Embryonic facial prominence (tissue), 1 donor: ENCODE results near the gene SOX9.

ENCODE experiments used
- DNase-seq: peaks from one replicate; pipeline ENCODE4 v3.0.0-alpha.2; 2016; ENCODE audit errors: extremely low spot score

SOX9 gene

DNA sequence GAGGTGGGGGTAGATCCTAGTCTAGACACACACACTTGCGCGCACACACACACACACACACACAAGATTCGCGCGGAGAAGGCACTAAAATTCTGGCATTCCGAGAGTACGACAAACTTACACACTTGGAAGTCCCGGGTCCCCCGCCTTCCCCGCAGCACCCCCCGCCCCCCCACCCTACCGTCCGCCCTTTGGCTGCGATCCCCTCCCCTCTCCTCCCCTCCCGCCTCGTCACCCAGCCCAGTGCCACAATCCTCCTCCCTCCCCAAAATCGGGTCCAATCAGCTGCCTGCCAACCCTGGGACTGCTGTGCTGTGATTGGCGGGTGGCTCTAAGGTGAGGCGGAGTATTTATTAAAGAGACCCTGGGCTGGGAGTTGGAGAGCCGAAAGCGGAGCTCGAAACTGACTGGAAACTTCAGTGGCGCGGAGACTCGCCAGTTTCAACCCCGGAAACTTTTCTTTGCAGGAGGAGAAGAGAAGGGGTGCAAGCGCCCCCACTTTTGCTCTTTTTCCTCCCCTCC is at the start of gene SOX9:
TSS of gene SOX9 (plus strand) at position 379 of the 522 bp plus-strand sequence. CDS start 372 bp downstream, outside the sequence.
- DNase-seq = peak; percentile 94

DNA sequence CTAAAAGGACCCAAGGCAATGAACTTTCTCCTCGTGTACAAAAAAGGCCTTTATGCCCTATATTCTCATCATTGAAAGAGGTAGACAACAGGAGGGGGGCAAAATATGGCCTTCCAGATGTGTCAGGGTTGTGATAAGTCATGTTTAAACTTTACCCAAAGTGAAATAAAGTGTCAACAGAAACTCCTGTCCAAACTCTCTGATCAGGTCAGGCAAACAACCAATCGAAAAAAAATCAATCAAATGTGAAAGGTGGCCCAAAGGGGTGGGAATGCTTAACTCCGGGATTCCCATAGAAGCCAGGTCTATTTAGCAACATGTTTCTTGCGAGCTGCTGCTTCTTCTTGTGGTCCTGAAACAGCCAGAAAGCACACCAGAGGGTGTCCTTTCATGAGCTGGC is 49.5 kb upstream of the SOX9 start:
- no peak for DNase-seq

DNA sequence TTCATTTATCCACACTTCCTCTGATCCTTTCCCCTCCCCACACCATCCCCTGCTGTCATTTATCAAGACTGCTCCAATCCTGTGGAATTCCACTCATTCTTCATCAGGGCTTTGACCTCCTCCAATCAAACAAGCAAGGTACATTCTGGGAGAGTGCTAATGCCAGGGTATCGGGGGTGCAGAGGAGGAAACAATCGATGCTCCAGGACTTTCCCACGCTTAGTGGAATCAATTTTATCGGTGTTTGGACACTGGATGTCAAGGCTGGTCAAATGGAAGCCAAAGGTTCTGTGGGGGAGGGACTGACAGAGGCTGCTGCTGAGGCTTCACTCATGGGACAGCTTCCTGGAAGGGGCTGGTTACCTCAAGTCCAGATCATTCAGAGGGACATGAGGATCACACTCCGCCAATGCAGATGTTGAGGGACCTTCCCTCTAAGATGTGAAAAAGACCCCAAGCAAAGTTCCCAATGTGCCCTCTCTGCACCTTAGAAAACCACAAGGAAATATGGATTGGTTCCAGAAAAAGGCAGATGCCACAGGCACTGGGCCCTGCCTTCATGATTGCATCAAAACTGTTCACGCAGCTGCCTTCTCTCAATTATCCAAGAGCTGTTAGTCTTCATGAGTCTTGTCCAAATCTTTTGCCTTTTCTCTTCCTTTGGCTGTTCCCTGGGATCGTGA is 44.7 kb upstream of the SOX9 start:
- DNase-seq = no peak

DNA sequence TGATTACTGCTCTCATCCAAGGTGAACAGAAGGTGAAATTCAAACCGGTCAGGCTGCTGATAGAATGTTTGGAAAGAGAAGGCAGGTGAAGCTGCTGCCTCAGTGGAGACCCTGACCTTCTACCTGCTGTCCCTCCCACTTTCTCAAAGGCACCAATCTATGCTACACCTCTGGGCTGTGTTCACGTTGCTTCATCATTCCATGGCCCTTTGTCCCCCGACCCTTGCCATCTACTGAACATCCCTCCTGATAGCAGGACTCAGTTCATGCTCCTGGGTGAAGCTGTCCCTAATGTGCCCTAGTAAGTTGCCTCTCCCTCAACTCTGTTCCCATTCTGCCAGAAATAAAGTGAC is 44.2 kb upstream of the SOX9 start:
- no peak for DNase-seq

DNA sequence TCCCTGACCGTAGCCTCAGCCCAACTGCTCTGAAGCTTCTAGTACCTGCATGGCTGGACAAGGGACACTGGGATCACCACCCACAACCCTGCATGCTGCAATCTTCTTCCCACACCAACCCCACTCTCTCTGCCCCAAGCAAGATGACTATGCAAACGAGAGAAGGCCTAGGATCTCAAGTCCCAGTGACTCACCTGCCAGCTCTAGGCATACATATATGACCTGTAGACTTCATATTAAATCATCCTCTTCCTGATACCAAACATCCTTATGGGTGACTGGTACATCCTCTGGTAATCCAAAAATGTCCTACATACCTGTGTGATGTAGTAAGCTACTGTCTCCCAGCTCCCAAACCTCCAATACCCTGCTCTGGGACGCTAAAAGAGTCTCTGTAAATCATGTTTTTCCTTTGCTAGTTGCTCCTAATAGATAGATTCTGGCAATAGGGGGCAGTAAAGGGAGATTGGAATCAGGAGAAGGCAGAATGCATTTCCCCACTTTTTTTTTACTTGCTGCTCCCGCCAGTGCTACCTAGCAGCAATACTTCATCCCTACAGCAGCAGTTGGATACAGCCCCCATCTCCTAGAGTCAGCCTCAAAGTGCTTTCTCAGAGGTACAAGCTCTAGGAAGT is 43.4 kb upstream of the SOX9 start:
- no peak for DNase-seq

DNA sequence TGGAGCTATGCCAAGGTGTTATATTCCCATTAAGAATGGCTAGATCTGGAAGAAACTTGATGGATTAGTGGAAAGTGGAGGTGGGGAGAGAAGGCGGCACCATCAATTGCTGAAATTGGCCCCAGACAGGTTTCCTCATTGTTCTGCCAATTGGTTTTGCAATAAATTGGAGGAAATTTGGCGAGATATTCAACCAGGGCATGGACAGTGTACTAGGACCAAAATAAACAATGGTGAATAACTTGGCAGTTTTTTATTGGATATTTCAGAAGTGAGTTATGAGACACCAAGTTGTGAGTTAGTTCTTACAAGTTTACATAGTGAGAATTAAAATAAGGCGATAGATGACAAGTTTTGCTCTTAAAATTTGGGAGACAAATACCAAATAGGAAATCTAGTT is 41.1 kb upstream of the SOX9 start:
- no peak for DNase-seq

DNA sequence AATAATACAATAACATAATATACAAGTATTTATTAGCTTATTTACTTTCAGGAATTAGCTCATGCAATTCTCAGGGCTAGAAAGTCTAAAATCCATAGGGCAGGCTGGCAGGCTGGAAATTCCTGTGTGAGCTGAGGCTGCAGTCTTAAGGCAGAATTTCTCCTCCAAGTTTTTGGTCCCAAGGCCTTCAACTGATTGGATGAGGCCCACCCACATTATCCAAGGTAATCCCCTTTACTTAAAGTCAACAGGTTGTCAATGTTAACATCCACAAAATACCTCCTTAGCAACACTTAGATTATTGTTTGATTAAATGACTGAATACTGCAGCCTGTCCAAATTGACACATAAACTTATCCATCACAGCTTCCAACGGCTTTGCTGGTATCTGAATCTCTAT is 32.9 kb upstream of the SOX9 start:
- DNase-seq = no peak

DNA sequence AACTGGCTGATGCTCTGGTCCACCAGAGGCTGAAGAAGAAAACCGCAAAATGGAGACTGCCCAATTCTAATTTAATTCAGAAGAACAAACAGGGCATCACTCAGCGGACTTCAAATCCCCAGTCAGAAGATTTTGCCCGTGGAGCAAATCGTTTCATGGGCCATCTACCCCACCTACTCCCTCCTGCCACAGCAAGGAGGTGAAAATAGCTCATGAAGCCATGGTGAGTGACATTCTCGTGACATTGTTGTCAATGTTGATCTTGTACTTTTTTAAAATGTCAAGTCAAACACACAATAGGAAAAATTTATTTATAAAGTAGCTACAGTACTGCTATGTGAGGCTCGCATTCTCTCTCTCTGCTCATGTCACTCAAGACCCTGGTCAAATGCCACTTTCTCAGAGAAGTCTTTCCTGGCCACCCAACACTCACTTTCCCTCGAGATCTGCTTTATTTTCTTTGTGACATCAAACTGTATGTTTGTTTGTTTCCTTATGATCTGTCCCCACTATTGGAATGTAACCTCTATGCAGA is 31.3 kb upstream of the SOX9 start:
- DNase-seq = no peak

DNA sequence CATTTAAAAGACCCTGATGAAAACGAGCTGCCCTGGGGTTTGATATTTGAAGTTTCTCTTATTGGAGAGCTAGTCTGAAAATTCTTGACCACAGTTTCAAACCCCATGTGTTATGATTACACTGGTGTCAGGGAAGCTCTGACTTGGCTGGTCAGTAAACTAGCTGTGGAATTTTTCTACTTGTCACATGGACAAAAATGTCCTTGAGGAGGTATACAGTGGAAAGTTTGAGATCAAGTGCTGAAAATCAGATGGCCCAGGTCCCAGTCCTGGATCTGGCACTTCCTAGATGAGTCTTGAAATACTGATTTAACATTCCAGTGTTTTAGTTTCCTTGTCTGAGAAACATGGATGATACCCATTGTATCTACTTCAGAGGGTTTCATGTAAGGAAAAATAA is 30.7 kb upstream of the SOX9 start:
- DNase-seq = no peak

DNA sequence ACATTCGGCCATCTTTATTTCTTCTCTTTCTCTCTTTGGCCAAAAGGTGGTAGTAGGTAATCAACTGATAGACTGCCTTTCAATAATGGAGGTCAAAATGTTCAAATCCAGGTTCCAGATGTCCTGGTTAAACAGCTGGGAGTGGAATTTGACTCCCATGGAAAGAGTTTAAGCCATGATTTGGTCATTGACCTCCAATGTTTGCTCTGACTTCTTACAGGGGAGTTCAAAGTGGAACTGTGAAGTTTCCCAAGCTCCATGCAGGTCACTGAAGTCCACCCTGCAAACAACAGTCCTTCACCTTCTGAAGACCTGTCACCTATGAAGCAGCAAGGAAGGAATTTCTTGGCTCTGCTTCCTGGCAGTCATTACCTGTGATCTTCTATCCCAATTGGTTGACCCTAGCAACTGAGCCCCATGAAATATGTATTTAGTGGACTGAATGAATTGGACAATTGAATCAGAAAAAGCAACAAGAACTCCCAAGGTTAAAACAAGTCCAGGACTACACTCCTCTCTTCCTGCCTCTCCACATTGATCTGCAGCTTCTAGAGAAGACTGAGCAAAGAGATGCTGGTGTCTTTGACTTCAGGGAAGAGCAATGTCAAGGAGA is 28.0 kb upstream of the SOX9 start:
- DNase-seq = no peak

DNA sequence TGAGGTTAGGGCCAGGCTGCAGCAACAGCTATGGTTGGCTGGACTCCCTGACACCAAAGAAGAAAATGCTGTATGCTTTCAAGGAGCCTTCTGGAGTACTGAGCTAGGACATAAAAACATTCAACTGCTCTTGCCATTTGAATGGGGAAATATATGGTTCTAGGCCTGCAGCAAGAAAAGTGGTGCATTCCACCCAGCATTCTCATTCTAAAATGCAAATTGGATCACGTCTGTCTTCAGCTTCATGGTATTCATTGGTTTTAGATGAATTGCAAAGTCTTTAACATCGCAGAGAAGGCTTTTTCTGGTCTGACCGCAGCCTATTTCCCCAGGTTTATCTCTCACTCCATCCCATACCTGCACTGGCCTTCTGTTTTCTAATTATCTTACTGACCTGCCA is 27.1 kb upstream of the SOX9 start:
- no peak for DNase-seq

DNA sequence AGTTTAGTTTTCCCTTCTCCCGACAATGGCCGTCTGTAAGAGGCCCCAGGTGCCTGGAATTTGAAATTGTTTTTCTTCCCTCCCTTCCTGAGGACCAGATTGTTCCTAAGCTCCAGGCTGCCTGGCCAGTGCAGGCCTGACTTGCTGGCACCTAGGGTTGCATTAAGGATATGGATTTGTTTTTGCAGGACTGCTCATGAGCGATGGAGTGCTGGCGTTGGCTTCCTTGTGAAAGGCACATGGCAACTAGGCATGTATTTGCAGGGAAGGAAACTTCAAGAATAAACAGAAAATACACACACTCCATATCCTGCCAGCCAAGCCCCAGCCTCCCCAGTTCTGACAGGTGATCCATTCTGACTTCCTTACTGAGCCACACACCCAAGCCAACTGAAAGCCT is 25.5 kb upstream of the SOX9 start:
- DNase-seq = no peak

DNA sequence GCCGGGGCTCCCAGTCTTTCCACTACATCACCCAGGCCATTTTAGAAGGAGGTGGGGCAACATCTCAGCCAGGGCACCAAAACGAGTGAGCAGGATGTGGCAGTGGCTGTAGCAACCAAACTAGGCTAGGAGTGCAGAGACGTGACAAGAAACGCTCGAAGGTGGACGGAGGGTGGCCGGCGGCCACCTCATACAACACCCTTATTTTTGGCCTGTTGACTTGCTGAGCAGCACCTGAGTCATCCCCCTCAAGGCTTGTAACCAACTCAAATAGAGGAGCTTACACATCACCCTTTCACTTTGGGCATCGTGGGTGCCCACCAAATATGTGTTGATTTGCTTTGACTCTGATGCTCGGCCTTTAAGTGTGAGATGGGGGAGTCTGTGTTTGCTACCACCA is 23.7 kb upstream of the SOX9 start:
- DNase-seq = no peak

DNA sequence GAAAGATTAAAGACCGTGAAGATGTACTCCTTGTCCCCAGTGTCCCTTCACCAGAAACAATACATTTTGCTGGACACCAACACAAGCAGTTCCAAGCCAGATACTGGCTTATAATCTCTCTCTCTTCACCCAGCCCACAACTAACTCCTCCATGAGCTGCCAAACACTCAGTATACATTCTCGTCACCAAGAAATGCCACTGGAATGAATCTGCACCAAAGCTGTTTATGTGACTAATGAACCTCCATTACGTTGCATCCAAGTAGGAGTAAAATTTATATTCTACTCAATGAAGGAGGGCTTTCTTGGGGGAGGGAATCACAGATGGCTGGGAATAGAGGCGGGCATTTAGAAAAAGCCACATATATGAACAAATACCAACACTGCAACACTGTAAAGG is 20.9 kb upstream of the SOX9 start:
- DNase-seq = no peak

DNA sequence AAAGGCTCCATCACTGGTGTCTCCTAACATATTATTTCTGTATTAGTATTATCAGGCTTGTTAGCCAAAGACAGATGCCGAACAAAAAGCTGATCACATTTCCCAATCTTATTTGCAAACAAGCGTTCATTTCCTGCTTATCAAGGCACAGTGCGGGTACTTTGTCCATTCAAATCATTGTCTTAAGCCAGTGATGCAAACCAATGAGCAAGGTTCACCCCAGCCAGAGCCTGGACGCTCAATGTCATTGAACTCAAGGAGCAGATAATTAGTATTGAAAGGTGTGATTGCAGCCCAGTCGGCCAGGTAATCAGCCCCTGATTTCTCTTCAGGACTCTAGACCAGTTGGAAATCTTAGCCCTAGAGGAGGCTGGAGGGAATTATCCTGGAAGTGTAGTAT is 20.4 kb upstream of the SOX9 start:
- DNase-seq = no peak

DNA sequence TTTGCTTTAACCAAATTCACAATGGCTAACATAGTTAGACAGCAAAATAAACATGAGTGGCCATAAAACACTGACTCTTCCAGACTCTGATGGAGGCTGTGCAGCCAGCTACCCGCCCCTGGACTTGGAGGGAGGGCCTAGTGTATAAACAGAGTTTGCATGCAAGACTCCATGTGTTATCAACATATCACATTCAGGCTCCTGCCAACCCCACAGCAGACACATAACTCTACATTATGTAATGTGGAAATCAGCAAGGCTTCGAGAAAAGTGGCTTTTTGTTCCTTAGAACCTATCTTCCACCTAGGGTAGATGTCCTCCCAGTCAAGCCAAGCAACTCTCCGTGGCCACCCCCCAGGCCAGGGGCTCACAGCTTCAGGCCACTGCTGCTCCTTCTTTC is 19.3 kb upstream of the SOX9 start:
- no peak for DNase-seq

DNA sequence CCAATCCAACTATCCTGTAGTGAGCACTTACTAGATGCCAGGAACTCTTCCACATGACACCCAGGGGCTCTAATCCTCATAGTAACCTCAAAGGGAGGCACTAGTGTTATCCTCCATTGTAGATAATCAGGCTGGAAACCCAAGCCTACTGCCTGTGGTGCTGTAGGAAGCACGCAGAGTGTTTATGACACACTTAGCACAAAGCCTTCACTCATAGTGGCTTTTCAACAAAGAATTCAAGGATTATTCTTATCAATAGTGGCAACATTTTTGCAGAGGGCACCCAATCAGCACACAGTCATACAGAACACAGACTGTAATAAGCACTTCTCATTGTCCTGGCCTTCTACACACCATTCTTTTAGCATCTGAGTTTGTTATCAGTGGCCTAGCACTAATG is 18.5 kb upstream of the SOX9 start:
- no peak for DNase-seq

DNA sequence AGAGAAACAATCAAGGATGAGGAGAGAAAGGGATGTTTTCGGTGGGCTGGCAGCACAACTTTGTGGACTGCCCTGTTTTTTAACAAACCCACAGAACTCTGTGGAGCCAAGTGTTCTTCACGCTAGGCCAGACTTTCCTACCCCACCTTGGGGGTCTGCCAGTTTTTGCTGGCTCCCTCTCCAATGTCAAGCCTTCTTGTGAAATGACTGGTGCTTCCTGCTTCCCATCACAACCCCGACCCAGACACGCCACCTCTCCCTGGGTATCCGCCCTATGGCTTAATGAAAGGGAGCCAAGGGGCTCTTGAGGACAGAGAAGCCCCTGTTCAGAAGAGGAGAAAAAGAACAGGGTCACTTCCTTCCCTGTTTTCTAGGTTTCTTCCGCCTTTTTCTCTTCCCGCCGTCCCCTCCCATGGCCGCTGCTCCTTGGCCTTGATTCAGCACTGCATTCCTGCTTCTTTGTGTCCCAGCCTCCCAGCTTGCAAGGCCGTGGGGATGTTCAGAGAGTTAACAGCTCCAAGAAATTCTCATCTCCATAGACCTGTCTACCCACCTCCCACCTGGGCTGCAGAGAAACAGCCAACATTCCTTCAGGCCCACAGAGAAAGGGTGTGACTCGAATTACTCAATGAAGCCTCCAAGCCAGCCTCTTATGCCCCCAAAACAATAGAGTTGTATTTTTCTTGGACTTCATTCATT is 16.5 kb upstream of the SOX9 start:
- no peak for DNase-seq

DNA sequence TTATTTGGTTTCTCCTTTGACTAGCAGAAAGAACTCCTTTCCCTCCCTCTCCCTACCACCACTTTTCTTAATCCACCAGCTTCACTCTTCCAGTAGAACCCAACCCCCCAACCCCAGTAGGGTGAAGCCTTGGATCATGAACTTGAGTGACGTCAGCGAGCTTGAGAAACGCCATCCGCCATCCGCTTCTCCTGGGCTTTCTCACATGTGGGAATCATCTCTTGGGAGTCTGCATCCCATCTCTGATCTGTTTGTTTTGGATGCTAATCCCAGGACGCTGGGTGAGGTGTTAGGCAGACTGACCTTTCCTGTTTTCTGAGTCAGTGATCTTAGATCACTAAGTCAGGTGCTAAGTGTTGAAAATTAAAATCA is 16.0 kb upstream of the SOX9 start:
- DNase-seq = no peak

DNA sequence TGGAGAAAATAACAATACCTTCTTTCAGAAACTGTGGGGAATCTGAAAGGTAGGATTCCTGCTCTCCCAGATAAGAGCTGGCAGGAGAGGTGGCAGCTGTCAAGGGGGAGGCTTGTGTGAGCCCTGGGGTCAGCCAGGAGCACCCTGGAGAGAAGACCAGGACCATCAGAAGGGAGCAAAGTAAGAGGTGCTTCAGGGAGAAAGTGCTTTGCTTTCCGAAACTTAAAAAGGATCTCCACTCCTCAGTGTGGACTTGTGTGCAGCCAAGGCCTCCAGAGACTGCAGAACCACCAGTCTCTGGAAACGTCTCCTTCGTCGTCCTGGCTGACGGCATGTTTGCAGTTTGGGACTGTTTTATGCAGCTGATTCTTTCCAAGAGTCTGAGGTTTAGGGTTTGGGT is 13.7 kb upstream of the SOX9 start:
- DNase-seq = no peak

DNA sequence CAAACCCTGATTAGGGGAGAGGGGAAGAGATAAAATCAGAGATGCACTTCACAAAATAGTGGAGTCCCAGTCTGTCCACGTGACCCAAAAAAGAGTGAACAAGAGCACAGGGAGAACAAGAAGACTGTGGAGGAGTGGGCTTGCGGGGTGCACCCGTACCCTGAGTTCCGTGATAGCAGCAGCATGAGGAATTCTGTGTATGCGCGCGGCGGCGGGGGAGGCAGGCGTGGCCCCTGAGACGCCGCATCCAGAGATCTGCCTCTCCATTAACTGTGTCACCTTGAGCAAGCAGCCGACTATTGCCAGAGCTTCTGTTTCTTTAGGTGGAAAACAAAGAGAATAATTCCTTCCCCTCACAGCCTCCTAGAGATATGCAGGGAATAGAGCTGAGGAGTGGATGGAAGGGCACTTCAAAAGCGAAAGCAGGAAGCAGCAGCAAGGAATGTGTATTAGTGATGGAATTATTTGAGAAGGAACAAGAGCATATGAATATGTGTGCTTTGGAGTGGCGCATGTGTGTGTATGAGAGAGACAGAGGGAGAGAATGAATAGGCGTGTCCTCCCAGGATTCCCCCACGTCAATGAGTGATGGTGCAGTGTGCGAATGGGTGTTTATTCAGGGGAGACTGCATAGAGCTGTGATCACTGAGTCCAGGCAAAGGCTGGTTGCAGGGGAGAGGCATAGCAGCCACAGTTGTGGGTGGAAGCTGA is 10.4 kb upstream of the SOX9 start:
- DNase-seq = no peak

DNA sequence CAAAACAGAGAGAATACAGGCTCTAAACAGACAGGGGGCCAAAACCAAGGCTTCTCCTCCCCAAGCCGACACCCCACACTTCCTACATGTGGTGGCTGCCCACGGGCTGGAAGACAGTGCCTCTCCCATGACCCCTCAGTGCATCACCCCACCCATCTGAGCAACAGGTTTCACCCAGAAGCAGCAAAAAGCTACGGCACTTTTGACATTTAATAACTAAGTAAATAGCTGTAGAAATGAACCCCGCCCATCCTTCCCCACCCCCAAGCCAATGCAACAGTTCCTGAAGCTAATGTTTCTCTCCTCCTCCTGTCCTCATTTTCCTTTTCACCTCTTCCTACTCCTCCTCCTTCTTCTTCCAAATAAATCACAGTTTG is 9.9 kb upstream of the SOX9 start:
- DNase-seq = no peak
